Esophagus squamous epithelium (tissue), 5 donors: Measurements from ENCODE around the gene NDUFA13. TPM values are rescaled to one million over a fixed set of nuclear protein-coding genes. Genes with fewer than 3 reads are reported as not detected.

Source experiments
- DNase-seq: peaks from one replicate; lab custom pipeline; 2025; lab: John Stamatoyannopoulos, UW
- H3K27ac ChIP-seq, 4 donors: fragments of 200-600 bp; sonication (generic); one replicate each; pipeline ENCODE4 v1.5.1; 2016 to 2019; ENCODE audit warnings: mild to moderate bottlenecking in 1 of 4
- H3K27me3 ChIP-seq, 4 donors: fragments of 200-600 bp; sonication (generic); 1 replicate in 3 of 4; 2 replicates in 1 of 4; pipeline versions ENCODE4 v1.5.1 to v1.6.0; 2017 to 2021; ENCODE audit warnings: antibody characterized with exemption in 1 of 4
- H3K36me3 ChIP-seq, 3 donors: fragments of 200-600 bp; sonication (generic); one replicate each; pipeline ENCODE4 v1.5.1; 2016 to 2019
- H3K4me1 ChIP-seq, 3 donors: fragments of 200-600 bp; sonication (generic); one replicate each; pipeline ENCODE4 v1.5.1; 2017 to 2019
- H3K4me3 ChIP-seq, 4 donors: fragments of 200-600 bp; sonication (generic); 1 replicate in 3 of 4; 2 replicates in 1 of 4; pipeline ENCODE4 v1.5.1; 2016 to 2019; ENCODE audit warnings: mild to moderate bottlenecking in 2 of 4, moderate library complexity in 1 of 4
- H3K9me3 ChIP-seq, 3 donors: fragments of 200-600 bp; sonication (generic); one replicate each; pipeline ENCODE4 v1.5.1; 2016 to 2019
- CTCF ChIP-seq, 6 experiments: fragments of 450-650 bp in 4 of 6; fragments of 200-600 bp in 2 of 6; sonication (generic) in 2 of 6; IDR thresholded peaks; one replicate each; pipeline ENCODE4 v1.5.1; 2016 to 2019; ENCODE audit warnings: antibody characterized with exemption in 6 of 6, mild to moderate bottlenecking in 4 of 6, moderate library complexity in 4 of 6
- POLR2A ChIP-seq, 4 donors: fragments of 450-650 bp; IDR thresholded peaks; one replicate each; pipeline ENCODE4 v1.6.1; 2017; ENCODE audit warnings: antibody characterized with exemption in 4 of 4, mild to moderate bottlenecking in 4 of 4, moderate library complexity in 3 of 4
- WGBS, 2 donors: methylation state at CpG; one replicate each; pipeline ENCODE4 v1.1.5; 2018; 5-methylcytosine and 5-hydroxymethylcytosine counted together
- intact Hi-C: fragments of 100-400 bp; cut with DNase I; formaldehyde crosslinking; loops from one replicate; pipeline ENCODE4 v1.15.0; 2022
- total RNA-seq, 4 donors: library from RNA; depleted of rRNA; stranded (reverse); fragments of >200 nt; gene quantifications; one replicate each; pipeline ENCODE4 v1.1.0, GENCODE V29; 2016
- donor health status: DM: yes; HTN: yes; CAD: no.

NDUFA13 gene
- total RNA-seq, 4 donors from 2014 or later, result 44.6 to 88.7 (median 56.0) TPM

DNA sequence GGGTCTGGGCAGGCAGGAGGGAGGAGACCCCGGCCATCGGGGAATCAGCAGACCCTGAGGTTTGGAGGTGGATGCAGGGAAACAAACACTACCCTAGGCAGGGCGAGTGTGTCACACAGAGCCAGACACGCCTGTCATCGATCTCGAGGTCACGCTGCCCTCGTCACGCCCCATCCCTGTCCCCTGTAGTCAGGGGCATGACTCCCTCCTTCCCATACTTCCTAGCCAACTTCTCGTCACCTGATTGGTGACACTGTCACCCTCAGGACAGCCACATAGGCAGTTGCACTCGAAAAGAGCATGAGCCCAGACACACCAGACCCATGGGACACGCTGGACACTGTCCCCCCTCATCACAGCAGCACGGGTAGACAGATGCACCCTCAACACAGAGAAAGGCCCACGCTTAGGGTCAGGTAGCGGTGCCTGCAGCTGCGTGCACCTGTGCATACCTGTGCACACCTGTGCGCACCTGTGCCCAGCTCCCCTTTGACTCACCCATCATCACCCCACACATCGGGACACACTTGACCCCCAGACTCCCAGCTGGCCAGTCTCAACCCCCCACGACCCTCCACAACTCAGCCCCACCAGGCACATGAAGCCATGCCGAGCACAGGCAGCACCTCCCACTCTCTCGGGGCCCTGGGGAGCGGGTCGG, 33.9 kb downstream of the NDUFA13 start:
- Histone ChIP-seq H3K9me3 (no peaks in the 10 kb centered on the region), H3K4me1 (peaks cover 0 to 6% (median 4%) of the 10 kb centered on the region in 3 donors), H3K4me3 (no peak overlapping the region), H3K27ac (no peak overlapping the region), H3K27me3 (peaks cover 0 to 70% (median 0%) of the 10 kb centered on the region in 4 donors), H3K36me3 (no peaks in the 10 kb centered on the region)
- no peak for DNase-seq
- TF ChIP-seq POLR2A (IDR thresholded peaks at IDR 0.05) (no peak), CTCF (IDR thresholded peaks at IDR 0.05) (no peak)
- intact Hi-C loops, result loop anchor here (10.0 kb wide), 1 partner anchor 725 kb away; no protein-coding TSS in a partner anchor
- 55 to 69% methylated on average over 2 to 15 of the region's 23 CpGs for WGBS, 2 donors

DNA sequence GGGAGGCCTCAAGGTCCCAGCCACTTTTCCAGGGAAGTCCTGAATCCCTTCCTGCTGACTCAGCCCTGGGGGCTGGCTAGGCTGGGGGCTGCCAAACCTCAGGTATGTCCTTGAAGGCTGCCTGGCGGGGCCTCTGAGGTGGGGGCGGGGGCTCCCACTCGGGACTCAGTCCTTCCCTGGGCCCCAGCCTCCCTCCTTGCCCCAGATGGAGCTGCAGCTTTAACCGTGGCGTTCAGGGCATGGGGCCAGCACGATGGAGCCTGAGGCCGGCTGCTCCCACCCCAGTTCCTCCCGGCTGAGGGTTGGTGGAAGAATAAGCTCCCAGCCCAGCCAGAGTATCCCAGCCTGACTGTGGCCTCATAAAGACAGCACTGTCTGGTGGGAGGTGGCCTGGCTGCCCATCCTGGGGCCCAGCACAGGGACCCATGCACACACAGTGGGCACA, 34.5 kb downstream of the NDUFA13 start:
- no peak for TF ChIP-seq POLR2A (IDR thresholded peaks at IDR 0.05)
- no peak for TF ChIP-seq CTCF (IDR thresholded peaks at IDR 0.05)
- H3K36me3 ChIP-seq, result no peaks in the 10 kb centered on the region
- no CpG with 5 or more reads among the region's 8 CpGs for WGBS, 2 donors
- H3K4me1 ChIP-seq, result peaks cover 0 to 6% (median 4%) of the 10 kb centered on the region in 3 donors
- no peak for DNase-seq
- intact Hi-C loops, result no loop called here
- peaks cover 0 to 65% (median 0%) of the 10 kb centered on the region in 4 donors for H3K27me3 ChIP-seq
- no peak overlapping the region for H3K4me3 ChIP-seq
- H3K9me3 ChIP-seq, result no peaks in the 10 kb centered on the region
- H3K27ac ChIP-seq, result no peak overlapping the region

- H3K27me3 ChIP-seq, result peaks cover 0 to 58% (median 0%) of the 10 kb centered on the region in 4 donors
- 65 to 75% methylated on average over 4 to 7 of the region's 10 CpGs for WGBS, 2 donors
Observed at GRCh38 chr19:19550972-19551852, 35.2 kb downstream of the NDUFA13 start.

DNA sequence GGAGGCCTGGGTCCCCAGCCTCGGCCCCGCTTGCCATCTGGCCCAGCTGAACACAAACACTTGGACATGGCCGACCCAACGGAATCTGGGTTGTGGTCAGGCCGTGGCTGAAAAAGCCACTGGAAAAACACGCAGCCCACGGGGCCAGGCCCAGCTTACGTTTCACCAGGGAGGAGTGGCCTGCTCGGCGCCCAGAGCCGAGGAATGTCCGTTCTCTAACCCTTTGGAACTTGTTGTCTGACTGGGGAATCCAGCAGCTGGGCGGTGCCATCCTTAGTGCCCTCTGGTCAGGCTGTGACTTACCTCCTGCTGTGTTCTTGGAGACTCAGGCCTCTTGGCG, 35.8 kb downstream of the NDUFA13 start:
- intact Hi-C loops, result no loop called here
- H3K27ac ChIP-seq, result no peak overlapping the region
- whole genome bisulfite sequencing, 2 donors, result 58 to 80% methylated on average over 1 to 10 of the region's 14 CpGs
- H3K36me3 ChIP-seq, result no peaks in the 10 kb centered on the region
- no peaks in the 10 kb centered on the region for H3K9me3 ChIP-seq
- H3K4me3 ChIP-seq, result no peak overlapping the region
- DNase-seq, result no peak
- no peak for TF ChIP-seq CTCF (IDR thresholded peaks at IDR 0.05)
- TF ChIP-seq POLR2A (IDR thresholded peaks at IDR 0.05), result no peak
- peaks cover 0 to 1% (median under 1%) of the 10 kb centered on the region in 3 donors for H3K4me1 ChIP-seq
- peaks cover 0 to 52% (median 0%) of the 10 kb centered on the region in 4 donors for H3K27me3 ChIP-seq

More at GRCh38 chr19:19550972-19551852, 35.2 kb downstream of the NDUFA13 start:
- Histone ChIP-seq H3K4me1 (peaks cover 0 to 6% (median 4%) of the 10 kb centered on the region in 3 donors), H3K9me3 (no peaks in the 10 kb centered on the region), H3K4me3 (no peak overlapping the region), H3K27ac (no peak overlapping the region), H3K36me3 (no peaks in the 10 kb centered on the region)
- DNase-seq, result no peak
- intact Hi-C loops, result no loop called here
- TF ChIP-seq CTCF (IDR thresholded peaks at IDR 0.05) (no peak), POLR2A (IDR thresholded peaks at IDR 0.05) (no peak)

- TF ChIP-seq POLR2A (IDR thresholded peaks at IDR 0.05) (no peak), CTCF (IDR thresholded peaks at IDR 0.05) (peak in 5 of 6 experiments; percentile 20 to 63 (median 46))
- no peaks in the 10 kb centered on the region for H3K4me1 ChIP-seq
- intact Hi-C loops, result no loop called here
- no peaks in the 10 kb centered on the region for H3K36me3 ChIP-seq
- WGBS, 2 donors, result 42% methylated on average over 3 of the region's 6 CpGs; no CpG with 5 or more reads in 1 of the 2 donors
- no peak overlapping the region for H3K4me3 ChIP-seq
- H3K27ac ChIP-seq, result no peak overlapping the region
- no peaks in the 10 kb centered on the region for H3K9me3 ChIP-seq
- H3K27me3 ChIP-seq, result peaks cover 0 to 42% (median 0%) of the 10 kb centered on the region in 4 donors
- DNase-seq, result no peak
Observed at GRCh38 chr19:19552798-19553197, 36.8 kb downstream of the NDUFA13 start.
